NCI-H226 (cell line): ENCODE data around the gene JOSD1.

Source experiments
- DNase-seq: peaks from one replicate; pipeline ENCODE4 v3.0.0-alpha.2; 2015

The JOSD1 gene

DNA sequence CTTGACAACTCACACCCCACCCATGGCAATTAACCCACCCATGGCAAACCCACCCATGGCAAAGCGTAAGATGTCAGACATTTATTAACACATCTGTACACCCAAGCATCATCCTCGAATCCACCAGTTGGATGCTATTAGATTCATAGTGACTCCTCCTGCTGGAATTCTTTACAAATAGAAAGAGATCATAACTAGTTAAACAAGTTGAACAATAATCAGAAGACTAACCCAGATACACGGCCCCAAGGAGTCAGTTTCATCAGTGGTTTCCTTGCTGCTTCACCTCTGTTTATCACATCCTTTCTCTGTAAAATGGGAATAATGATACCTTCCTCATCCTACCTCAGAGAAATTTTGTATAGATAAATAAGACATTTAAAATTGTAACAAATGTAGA, 10.1 kb upstream of the JOSD1 start:
- DNase-seq, result no peak

- no peak for DNase-seq
Measured at GRCh38 chr22:38710351-38710750, 9.6 kb upstream of the JOSD1 start.

DNA sequence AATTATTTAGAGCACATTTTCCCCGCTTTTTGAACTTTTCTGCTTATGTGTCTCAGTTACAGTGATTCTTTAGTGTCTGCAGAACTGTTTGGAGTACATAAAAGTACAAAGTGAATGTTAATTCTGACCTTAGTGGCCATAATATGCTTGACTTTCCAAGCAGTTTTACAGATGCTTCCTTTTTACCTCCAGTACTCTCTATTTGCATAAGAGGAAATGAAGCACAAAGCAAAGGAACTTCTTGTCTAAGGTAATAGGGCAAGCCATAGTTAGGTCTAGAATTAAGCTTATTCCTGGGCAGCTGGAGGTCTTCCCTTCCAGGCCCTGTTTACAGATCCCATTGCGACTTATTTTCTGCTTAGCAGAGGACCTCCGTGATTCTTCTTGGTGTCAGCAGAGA, 8.6 kb upstream of the JOSD1 start:
- no peak for DNase-seq

- DNase-seq, result no peak
Measured at GRCh38 chr22:38707984-38708383, 7.2 kb upstream of the JOSD1 start.

DNA sequence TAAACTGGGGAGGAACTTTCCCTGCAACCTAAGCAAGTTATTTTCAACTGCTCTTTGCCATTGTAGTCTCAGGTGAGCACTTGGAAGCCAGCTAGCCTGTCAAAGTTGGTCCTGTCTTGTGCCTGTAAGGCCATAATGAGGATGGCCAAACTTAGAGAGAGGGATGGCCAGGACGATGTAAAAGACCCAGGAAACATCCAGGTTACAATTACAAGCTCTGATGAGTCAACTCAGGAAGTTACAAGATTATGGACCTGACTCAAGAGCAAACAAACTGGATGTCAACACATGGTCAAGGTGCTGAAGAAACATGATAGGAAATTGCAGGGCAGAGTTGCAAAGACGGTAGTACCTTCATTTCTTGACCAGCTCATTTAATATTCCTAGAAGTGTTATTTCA, 6.6 kb upstream of the JOSD1 start:
- no peak for DNase-seq

DNA sequence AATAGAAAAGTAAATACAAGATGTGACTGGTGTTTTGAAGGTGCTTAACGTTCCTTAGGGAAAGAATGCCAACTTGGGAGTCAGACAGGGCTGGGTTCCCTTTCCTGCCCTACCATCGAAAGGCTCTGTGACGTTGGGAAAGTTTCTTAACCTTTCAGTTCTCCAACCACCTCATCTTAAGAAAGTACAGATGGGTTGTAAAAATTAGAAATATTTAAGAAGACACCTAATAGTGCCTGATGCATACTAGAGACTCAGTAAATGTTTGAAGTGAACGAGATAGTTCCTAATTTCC, 6.1 kb upstream of the JOSD1 start:
- DNase-seq, result no peak

GRCh38 chr22:38706101-38706900, 5.6 kb upstream of the JOSD1 start:
- no peak for DNase-seq

DNA sequence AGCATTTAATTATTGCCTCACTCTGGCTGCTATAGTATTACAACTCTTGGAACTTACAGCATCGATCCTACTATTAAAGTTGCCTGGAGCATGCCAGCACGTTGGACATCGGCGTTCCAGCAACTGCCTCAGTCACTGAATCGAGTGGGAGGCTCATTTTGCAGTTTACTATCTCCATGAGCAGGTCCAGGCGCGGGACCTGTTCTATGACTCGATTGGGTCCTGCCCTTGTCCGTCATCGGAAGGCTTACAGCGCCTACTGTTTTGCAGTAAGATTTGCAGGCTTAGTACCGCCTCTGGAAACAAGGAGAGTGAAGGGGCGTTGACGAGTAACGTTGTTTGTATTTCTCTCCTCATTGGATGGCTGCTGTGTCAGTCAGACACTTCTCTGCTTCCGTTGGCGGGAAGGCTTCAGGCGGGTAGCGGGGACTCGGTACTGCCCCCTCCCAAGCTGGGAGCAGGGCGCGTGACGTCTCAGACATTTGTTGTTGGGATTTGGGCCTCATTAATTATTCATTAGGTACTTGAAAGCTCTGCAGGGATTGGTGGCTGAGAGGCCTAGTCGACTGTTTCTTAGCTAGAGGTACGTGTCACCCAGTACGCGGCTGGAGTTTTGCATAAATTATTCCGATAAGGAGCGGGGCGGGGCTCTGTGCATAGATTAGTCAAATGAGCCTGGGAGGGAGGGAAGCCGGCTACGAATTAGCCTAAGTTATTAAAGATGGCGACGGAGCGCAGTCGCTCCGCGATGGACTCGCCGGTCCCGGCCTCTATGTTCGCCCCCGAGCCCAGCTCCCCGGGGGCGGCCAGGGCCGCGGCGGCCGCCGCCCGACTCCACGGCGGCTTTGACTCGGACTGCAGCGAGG, 4.7 kb upstream of the JOSD1 start, which contains the start of gene GTPBP1:
TSS of gene GTPBP1 (plus strand) at position 710 of the 866 bp plus-strand sequence. CDS start at position 722, 12 bp downstream.
- peak; percentile 96 for DNase-seq

- no peak for DNase-seq
Measured at GRCh38 chr22:38704654-38705234, 4.0 kb upstream of the JOSD1 start.

DNA sequence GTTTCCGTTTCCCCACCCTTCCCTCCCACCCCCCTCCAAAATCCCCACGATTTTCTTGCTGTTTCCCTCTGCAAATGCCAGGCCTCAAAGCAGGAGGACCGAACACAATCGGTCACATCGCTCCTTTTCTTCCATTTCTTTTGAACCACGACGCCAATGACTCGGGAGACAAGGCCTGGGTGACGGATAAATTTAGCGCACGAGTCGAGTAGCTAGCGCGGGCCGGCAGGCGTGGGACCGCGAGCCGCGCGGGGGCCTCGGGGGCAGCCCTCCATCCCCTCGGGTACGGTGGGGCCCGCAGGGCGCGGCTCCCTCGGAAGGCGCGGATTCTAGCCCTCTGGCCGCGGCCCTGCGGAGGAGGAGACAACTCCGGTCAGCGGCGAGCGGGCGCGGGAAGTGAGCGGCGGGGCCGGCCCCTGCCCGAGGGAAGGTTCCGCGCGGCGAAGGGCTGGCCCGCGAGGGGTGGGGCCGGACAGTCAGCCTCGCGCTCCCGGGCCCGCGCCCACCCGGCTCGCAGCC, 414 bp downstream of the JOSD1 start:
- peak; percentile 55 for DNase-seq

DNA sequence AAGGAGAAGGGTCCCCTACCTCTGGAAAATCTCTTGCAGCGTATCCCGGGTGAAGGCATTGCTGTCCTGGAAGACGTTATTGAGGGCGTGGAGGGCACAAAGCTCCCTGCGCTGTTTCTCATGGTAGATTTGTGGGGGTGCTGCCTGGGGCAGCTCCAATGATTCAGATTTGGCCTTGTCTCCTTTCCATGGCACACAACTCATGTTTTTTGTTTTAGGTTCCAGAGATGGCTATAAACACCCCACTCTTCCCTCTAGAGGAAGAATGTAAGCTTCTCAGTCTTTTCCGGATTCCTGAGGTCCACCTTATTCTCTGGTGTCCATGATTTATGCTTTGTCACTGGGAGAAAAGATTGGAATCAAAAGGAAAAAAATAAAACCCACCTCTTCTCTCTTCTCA, 959 bp downstream of the JOSD1 start:
- no peak for DNase-seq

GRCh38 chr22:38699143-38699542, 1.6 kb downstream of the JOSD1 start:
- DNase-seq, result no peak

DNA sequence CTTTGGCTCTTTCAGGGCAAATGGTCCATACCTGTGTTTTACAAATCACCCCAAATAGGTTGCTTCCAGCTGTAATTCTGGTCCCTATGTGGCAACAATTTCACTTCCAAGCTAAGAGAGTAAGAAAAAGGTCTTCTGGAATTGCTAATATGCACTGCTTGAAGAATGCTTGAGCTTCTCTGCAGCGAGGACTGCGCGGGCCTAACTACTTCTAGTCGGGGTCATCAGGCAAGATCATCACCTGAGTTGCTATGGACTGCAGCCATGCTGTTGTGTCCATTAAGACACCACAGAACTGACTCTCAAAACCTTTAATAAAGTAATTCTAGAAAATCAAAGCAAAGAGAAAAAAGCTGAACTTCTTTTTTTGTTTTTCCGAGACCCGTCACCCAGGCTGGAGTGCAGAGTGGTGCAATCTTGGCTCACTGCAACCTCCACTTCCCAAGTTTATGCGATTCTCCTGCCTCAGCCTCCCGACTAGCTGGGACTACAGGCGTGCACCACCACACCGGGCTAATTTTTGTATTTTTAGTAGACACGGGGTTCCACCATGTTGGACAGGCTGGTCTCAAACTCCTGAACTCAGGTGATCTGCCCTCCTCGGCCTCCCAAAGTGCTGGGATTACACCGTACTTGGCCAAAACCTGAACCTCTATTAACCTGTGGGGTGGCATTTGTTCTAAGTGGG, 2.2 kb downstream of the JOSD1 start:
- DNase-seq, result no peak

DNA sequence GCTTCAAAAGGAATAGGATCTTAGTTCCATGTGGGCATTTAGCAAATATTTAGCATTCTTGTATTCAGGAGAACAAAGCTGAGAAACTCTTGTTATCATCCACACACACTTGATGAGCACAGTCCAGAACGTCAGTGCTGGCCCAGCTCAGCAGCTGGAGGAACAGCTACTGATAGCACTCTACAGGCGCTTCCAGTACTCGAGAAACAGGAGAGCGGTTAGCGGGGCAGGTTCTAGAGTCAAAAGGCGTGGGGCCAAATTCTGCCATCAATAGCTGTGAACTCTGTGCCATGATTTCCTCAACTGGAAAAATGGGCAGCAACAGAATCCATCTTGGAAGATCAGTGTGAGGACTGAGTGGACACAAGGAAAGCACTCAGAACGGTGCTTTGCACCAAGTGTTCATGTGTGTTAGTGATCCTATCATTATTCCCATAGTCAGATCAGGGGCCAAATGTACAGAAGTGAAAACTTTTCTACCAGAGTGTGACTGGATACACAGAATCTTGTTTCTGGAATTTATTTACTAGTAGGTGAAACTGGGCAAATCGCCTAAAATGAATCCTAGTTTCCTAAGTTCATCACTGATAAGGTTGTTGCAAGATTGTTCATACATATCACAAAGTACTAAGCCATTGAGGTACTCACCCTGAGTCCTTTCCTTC, 3.2 kb downstream of the JOSD1 start:
- DNase-seq, result no peak

DNA sequence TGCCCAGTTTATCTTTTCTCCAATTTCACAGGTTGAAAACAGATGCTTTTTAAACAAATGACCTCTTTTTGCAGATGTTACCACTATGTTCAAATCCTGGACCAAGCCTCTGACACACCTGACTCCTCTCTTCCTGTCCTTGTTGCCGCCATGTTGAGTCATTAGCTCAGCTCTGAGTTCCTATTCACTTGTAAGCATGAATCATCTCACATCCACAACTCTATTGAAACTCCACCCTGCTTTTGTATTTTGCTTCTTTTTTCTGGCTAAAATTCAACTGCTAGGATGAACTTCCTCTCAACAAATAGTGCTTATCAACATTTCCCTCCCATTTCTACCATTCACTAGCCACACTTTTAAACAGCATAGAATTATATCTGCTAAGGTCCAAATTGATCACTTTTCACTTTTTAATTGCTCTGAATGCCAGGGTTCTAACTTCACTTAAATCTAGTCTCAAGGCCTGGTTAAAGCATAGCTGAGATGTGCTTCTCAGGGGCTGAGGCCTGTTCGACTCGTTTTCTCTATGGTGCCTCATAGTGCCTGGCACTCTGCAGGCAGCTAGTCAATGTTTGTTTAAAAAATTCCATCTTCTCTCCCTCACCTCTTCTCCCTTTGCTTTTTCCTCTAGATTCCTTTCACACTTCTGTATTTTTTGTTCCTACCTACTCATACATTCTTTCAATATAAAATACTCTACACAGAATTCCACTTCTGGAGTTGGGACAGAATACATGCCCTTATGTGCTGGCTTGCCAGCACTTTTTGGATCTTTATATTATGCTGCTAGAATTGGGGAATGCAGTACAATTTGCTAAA, 3.9 kb downstream of the JOSD1 start:
- peak; percentile 79 for DNase-seq

DNA sequence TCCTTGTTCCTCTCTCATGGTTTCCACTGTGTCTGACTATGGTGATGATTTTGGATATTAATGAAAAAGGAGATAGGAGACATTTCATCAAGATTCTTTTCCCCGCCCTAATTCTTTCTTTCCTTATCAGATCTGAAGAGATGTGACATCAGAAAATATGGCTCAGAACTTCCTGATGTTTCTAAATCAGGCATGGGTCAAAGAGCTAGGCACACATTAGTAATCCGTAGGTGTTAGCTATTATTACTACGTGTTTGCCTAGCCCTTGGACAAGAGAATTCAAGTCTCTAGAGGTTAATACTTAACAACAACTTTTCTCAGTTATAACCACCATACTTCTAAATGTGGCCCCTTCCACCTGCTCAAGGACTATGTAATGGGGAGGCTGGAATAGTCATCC, 5.8 kb downstream of the JOSD1 start:
- DNase-seq, result no peak

DNA sequence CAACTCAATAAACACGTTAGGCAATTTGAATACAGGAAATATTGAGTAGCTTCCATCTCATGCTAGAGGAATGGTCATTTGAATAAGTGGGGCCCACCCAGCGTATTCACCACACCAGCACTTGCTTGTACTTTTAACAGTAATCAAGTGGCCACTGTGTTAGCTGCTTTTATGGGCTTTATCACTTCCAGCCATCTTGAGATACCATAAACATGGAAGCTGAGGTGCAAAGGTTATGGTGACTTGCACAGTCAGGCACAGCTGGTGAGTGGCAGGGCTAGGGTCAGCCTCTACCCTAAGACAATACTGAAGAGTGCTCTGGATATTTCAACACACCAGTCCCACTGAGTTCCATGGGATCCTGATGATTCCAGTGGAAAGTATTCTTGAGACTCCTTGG, 6.7 kb downstream of the JOSD1 start:
- DNase-seq, result no peak

GRCh38 chr22:38689651-38690050, 11.1 kb downstream of the JOSD1 start:
- DNase-seq, result no peak

GRCh38 chr22:38685761-38686160, 15.0 kb downstream of the JOSD1 start:
- no peak for DNase-seq

DNA sequence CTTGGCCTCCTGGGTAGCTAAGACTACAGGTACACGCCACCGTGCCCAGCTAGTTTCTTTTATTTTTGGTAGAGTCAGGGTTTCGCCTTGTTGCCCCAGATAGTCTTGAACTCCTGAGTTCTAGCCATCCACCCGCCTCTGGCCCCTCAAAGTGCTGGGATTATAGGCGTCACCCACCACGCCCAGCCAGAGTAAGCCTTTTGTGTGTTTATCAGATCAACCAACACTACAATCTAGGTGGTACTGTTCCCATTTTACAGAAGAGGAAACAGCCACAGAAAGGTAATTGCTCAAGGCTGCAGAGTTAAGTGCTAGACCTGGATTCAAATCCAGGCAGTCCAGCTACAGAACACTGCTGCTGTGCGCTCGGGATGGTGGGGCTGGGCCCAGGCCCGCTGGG, 15.8 kb downstream of the JOSD1 start:
- no peak for DNase-seq

DNA sequence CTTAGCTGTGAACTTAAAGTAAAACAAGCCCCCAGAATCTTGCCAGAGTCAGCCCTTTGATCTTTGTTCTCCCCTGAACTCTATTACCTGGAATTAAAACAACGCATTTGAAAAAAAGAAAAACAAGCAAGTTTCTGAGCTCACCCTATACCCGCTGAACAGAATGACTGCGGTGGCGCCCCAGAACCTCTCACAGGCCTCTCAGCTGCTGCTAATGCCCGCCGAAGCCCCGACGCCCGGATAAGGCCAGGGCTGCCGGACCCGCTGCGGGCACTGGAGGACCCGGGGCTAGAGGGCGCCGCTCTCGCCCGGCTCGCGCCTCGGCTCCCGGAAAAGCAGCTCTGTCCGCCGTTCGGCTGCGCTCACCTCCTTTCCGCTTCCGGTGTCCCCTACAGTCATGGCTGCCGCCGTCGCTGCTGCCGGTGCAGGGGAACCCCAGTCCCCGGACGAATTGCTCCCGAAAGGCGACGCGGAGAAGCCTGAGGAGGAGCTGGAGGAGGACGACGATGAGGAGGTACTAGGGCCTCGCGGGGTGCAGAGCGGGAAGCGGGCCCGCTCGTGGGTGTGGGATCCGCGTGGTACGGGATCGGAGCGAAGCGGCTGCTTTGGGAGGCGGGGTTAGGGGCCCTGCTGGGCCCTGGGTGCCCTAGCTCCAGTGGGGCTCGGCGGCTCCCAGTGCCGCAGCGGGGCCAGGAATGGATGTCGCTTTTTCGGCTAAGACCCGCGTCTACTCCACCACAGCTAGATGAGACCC, 19.0 kb downstream of the JOSD1 start, which contains the start of gene TOMM22:
TSS of gene TOMM22 (plus strand) at position 376 of the 754 bp plus-strand sequence. CDS start at position 398, 22 bp downstream.
- DNase-seq, result peak; percentile 69
